GM19397 (cell line): ENCODE measurements around the gene OR4S1.
A peak's percentile ranks its signal among the peaks of the same experiment; 100 is the strongest.
"Not testable (repeated sequence)": the region's sequence is repeated elsewhere in the genome, so short reads cannot be mapped to it uniquely, and the experiment has no call there.

Experiments used
- ATAC-seq: cut with Tn5 transposase; IDR thresholded peaks from one replicate; pipeline ENCODE4 v1.9.1; 2021; ENCODE audit warnings: mild to moderate bottlenecking, moderate library complexity; ENCODE audit not compliant: unreplicated experiment

The OR4S1 gene

GRCh38 chr11:48305923-48306322 is at the start of gene OR4S1:
TSS of gene OR4S1 (plus strand) at chr11:48306223. CDS start at chr11:48306223, 0 bp downstream.
- no peak for ATAC-seq

- no peak for ATAC-seq
Measured at GRCh38 chr11:48261600-48261999, 44.4 kb upstream of the OR4S1 start.

- ATAC-seq, result no peak
Measured at GRCh38 chr11:48263423-48263911, 42.6 kb upstream of the OR4S1 start, which contains the start of gene OR4X1. TSS of gene OR4X1 (plus strand) at chr11:48263861. CDS start at chr11:48263861, 0 bp downstream.

- ATAC-seq, result no peak
Measured at GRCh38 chr11:48270621-48271020, 35.4 kb upstream of the OR4S1 start.

GRCh38 chr11:48272606-48273005 is 33.4 kb upstream of the OR4S1 start:
- no peak for ATAC-seq

GRCh38 chr11:48307760-48308386 is 1.9 kb downstream of the OR4S1 start:
- ATAC-seq, result peak; percentile 82

- ATAC-seq, result not testable (repeated sequence)
Measured at GRCh38 chr11:48313590-48313989, 7.6 kb downstream of the OR4S1 start.

GRCh38 chr11:48319813-48320212 is 13.8 kb downstream of the OR4S1 start:
- not testable (repeated sequence) for ATAC-seq

GRCh38 chr11:48324620-48325019 is 18.6 kb downstream of the OR4S1 start, which contains the start of gene OR4C3:
TSS of gene OR4C3 (plus strand) at chr11:48324920. CDS start at chr11:48325022, 102 bp downstream.
- not testable (repeated sequence) for ATAC-seq

GRCh38 chr11:48341466-48341865 is 35.4 kb downstream of the OR4S1 start:
- ATAC-seq, result no peak

- not testable (repeated sequence) for ATAC-seq
Measured at GRCh38 chr11:48342505-48342904, 36.5 kb downstream of the OR4S1 start.

GRCh38 chr11:48346286-48346685 is 40.3 kb downstream of the OR4S1 start:
- not testable (repeated sequence) for ATAC-seq

- no peak for ATAC-seq
Measured at GRCh38 chr11:48354013-48354412, 48.0 kb downstream of the OR4S1 start.

GRCh38 chr11:48354677-48355076 is 48.7 kb downstream of the OR4S1 start:
- ATAC-seq, result no peak
